ENCODE measurements around the gene EMC7.
"Not testable (repeated sequence)": the region's sequence is repeated elsewhere in the genome, so short reads cannot be mapped to it uniquely, and the experiment has no call there.

The EMC7 gene

DNA sequence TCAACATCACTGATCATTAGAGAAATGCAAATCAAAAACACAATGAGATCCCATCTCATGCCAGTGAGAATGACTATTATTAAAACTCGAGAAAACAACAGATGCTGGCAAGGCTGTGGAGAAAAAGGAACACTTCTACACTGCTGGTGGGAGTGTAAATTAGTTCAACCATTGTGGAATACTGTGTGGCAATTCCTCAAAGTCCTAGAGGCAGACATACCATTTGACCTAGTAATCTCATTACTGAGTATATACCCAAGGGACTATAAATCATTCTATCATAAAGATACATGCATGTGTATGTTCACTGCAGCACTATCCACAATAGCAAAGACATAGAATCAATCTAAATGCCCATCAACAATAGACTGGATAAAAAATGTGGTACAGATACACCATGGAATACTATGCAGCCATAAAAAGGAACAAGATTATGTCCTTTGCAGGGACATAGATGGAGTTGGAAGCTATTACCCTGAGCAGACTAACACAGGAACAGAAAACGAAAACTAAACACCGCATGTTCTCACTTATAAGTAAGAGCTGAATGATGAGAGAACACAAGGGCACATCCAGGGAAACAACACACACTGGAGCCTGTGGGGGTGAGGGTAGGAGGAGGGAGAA lies 47.5 kb downstream of the EMC7 start:
- DNase-seq (ENCODE audit: low read depth), result no peak
- TF ChIP-seq, protein P1, sequence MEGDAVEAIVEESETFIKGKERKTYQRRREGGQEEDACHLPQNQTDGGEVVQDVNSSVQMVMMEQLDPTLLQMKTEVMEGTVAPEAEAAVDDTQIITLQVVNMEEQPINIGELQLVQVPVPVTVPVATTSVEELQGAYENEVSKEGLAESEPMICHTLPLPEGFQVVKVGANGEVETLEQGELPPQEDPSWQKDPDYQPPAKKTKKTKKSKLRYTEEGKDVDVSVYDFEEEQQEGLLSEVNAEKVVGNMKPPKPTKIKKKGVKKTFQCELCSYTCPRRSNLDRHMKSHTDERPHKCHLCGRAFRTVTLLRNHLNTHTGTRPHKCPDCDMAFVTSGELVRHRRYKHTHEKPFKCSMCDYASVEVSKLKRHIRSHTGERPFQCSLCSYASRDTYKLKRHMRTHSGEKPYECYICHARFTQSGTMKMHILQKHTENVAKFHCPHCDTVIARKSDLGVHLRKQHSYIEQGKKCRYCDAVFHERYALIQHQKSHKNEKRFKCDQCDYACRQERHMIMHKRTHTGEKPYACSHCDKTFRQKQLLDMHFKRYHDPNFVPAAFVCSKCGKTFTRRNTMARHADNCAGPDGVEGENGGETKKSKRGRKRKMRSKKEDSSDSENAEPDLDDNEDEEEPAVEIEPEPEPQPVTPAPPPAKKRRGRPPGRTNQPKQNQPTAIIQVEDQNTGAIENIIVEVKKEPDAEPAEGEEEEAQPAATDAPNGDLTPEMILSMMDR (conservative IDR thresholded peaks at IDR 0.05; ENCODE audit: low read depth, low read length), result no peak
- H3K4me3 ChIP-seq (ENCODE audit: low read length), result no peak overlapping the region

DNA sequence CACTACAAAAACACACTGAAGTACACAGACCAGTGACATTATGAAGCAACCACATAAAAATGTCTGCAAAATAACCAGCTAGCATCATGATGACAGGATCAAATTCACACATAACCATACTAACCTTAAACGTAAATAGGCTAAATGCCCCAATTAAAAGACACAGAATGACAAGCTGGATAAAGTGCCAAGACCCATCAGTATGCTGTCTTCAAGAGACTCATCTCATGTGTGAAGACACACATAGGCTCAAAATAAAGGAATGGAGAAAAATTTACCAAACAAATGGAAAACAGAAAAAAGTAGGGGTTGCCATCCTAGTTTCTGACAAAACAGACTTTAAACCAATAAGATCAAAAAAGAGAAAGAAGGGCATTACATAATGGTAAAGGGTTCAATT lies 51.3 kb downstream of the EMC7 start:
- DNase-seq (ENCODE audit: low read depth); H3K4me3 ChIP-seq (ENCODE audit: low read length): not testable (repeated sequence)

DNA sequence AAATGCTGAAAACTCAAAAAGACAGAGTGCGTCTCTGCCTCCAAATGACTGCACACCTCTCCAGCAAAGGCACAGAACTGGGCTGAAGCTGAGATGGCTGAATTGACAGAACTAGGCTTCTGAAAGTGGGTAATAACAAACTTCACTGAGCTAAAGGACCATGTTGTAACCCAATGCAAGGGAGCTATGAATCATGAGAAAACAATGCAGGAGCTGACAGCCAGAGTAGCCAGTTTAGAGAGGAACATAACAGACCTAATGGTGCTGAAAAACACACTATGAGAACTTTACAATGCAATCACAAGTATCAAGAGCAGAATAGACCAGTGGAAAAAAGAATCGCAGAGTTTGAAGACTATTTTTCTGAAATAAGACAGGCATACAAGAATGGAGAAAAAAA lies 52.5 kb downstream of the EMC7 start:
- peak; percentile 73 for DNase-seq (ENCODE audit: low read depth)
- TF ChIP-seq, protein P1 (conservative IDR thresholded peaks at IDR 0.05; ENCODE audit: low read depth, low read length), result no peak
- H3K4me3 ChIP-seq (ENCODE audit: low read length), result no peak overlapping the region

DNA sequence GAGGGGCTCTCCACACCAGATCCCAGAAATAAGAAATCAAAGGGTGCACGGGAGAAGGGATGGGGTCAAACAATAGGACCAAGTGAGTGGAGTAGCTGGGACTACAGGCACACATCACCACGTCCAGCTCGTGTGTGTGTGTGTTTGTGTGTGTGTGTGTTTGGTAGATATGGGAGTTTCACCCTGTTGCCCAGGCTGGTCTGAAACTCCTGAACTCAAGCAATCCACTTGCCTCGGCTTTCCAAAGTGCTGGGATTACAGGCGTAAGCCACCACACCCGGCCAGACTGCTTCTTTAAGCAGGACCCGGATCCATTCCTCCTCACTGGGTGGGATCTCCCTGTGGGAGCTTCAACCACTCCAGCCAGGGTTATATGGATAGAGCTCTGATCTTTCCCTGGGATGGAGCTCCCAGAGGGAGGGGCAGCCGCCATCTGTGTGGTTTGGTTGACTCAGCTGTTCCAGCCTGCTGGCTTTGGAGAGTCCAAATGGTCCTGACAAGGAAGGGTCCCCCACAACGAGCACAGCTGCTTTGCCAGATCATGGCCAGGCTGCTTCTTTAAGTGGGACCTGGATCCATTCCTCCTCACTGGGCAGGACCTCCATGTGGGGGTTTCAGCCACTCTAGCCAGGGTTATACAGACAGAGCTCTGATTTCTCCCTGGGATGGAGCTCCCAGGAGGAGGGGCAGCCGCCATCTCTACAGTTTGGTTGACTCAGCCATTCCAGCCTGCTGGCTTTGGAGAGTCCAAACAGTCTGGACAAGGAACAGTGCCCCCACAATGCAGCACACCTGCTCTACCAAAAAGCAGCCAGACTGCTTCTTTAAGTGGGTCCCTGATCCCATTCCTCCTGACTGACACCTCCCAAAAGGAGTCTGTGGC lies 53.5 kb downstream of the EMC7 start:
- no peak for DNase-seq (ENCODE audit: low read depth)
- TF ChIP-seq, protein P1 (conservative IDR thresholded peaks at IDR 0.05; ENCODE audit: low read depth, low read length), result no peak
- no peak overlapping the region for H3K4me3 ChIP-seq (ENCODE audit: low read length)

DNA sequence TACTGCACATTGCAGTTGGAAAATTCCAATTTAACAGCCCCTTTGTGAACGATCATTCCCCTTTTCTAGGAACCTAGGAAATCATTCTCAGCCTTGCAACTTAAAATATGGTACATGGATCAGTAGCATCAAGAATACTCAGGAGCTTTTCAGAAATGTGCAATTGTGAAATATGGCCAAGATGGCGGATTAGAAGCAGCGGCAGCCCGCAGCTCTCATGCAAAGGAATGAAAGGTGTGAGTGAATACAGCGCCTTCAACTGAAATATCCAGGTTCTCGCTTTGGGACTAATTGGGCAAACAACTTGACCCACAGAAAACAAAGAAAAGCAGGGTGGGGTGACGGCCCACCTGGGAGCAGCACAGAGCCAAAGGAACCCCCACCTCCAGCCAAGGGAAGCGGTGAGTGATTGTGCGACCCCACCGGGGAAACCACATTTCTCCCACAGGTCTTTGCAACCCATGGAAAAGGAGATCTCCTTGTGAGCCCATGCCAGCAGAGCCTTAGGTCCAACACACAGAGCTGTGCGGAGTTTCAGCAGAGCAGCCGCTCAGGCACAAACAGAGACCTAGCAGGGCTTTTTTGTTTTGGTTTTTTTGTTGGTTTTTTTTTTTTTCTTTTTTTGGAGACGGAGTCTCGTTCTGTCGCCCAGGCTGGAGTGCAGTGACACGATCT lies 55.1 kb downstream of the EMC7 start:
- no peak for DNase-seq (ENCODE audit: low read depth)
- no peak overlapping the region for H3K4me3 ChIP-seq (ENCODE audit: low read length)
- TF ChIP-seq, protein P1 (conservative IDR thresholded peaks at IDR 0.05; ENCODE audit: low read depth, low read length), result no peak

DNA sequence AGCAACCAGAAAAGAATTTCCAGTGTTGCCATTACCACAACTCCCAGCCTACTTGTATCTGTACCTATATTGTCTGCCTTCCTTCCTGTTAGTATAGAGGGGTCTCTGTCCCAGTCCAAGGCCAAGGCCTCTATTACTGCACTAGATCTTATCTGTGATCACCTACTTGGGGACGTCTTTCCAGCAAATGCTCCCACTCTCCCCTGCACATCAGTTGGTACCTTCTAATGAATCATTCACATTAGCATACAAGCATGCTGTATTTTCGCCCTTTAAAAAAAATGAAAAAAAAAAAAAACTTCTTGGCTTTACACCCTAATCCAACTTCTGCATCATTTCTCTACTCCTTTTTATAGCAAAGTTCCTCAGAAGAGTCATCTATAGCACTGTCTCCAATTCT lies 57.8 kb downstream of the EMC7 start:
- H3K4me3 ChIP-seq (ENCODE audit: low read length), result no peak overlapping the region
- TF ChIP-seq, protein P1 (conservative IDR thresholded peaks at IDR 0.05; ENCODE audit: low read depth, low read length), result no peak
- DNase-seq (ENCODE audit: low read depth), result no peak

DNA sequence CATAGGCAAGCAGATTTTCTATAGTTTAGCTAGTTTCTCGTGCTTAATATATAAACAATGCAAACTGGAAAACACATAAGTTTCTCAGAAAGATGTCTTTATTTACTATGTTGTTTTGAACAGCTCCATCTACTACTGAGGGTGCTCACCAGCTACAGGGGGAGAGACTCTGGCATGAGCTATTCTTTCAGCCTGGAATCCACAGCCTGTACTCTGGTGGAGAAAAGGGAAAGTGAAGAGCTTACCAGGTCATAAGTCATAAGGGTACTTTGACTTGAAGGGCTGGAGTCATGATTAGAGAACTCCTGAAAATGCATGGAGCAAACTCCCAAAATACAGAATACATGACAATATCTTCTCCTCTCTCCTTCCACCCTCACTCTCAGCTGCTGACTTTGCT lies 58.3 kb downstream of the EMC7 start:
- no peak overlapping the region for H3K4me3 ChIP-seq (ENCODE audit: low read length)
- no peak for DNase-seq (ENCODE audit: low read depth)
- TF ChIP-seq, protein P1 (conservative IDR thresholded peaks at IDR 0.05; ENCODE audit: low read depth, low read length), result no peak
